Stimulated activated CD4-positive, alpha-beta T cell treated with anti-CD3 and anti-CD28 coated beads, Interleukin-15, amount 100 ng/mL, for 48 hours (primary cell): Measurements from ENCODE around the gene TMUB1.

ENCODE experiments used
- DNase-seq, 2 donors: peaks; one replicate each; pipeline ENCODE4 v3.0.0-alpha.2; 2020; ENCODE audit warnings: low read depth in 2 of 2

The TMUB1 gene

DNA sequence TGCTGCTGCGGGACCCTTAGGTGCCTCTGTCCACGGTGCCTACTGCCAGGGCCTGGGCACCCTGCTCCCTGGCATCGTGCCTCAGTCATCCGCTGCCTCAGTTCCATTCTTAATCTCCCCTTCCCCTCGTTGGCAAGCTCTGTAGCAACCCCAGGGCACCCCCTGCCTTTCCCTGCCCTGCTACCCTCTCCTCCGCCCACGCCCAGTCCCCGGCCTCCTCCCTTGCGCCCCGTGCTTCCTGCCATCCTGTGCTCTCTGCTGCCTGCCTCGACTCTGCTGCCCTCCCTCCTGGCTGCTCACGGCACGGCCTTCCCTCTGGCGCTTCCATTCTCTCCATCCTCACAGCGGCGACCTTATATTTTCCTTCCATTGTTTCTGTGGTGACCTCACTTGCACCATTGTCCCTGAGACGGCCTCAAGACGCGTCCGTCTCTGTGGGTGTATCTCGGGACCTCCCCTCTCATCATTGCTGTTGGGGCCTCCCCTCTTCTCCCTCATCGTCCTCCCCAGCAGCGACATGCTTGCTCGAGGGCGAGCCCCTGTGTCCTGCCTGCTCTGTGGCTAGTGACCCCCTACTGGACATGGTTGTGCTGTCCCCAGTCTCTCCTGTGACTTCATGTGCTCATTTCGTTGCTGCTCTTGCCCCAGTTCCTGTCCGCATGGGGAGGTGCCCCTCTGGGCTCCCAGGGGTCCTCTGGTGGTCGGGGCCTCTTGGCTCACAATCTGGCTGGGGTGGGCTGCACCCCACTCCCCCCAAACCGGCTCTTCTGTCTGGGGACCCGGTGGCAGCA lies 38.3 kb upstream of the TMUB1 start:
- DNase-seq = no peak

DNA sequence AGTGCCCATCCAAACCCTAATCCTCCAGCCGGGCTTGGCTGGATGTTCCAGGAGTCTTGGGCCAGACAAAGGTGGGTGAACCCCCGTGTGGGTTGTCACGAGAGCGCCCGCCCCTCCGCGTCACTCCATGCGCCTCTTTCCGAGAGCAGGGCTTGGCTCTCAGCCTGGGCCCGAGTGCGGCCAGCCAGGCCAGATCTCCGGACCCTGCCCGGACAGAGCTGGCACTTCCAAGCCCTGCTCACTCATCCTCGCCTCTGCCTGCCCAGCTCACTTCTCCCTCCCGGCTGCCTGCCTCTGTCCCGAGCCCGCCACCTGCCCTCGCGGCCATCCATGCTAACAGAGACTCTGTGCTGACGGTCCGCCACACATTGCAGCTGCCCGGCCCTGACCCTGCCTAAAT lies 37.6 kb upstream of the TMUB1 start:
- no peak for DNase-seq

DNA sequence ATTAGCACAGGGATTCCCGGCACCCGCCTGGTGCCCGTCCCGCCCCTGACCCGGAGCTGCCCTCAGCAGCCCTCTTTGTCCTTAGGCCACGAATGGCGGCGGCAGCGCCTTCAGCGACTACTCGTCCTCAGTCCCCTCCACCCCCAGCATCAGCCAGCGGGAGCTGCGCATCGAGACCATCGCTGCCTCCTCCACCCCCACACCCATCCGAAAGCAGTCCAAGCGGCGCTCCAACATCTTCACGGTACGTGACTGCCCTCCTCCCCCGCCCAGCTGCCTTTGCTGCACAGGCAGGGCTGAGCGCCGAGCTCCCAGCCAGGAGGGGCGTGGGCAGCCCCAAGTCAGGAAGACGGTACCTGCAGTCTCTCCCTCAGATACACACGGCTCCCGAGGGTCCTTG lies 36.6 kb upstream of the TMUB1 start:
- DNase-seq = no peak

DNA sequence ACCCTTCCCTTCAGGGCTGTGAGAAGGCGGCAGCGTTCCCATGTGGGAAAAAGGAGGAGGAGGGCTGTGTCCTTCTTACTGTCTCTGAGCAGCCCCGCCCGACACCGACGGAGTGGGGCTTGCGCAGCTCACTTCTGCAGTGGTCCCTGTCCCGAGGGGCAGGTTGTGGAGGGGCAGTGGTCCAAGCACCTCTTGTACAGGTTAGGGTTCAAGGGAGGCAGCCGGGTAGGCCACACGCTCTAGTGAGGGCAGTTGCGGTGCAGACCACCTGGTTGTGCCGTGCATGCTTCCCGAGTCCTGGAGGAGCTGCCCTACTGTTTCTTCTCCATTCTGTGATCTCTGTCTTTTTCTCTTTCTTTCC lies 35.7 kb upstream of the TMUB1 start:
- no peak for DNase-seq

DNA sequence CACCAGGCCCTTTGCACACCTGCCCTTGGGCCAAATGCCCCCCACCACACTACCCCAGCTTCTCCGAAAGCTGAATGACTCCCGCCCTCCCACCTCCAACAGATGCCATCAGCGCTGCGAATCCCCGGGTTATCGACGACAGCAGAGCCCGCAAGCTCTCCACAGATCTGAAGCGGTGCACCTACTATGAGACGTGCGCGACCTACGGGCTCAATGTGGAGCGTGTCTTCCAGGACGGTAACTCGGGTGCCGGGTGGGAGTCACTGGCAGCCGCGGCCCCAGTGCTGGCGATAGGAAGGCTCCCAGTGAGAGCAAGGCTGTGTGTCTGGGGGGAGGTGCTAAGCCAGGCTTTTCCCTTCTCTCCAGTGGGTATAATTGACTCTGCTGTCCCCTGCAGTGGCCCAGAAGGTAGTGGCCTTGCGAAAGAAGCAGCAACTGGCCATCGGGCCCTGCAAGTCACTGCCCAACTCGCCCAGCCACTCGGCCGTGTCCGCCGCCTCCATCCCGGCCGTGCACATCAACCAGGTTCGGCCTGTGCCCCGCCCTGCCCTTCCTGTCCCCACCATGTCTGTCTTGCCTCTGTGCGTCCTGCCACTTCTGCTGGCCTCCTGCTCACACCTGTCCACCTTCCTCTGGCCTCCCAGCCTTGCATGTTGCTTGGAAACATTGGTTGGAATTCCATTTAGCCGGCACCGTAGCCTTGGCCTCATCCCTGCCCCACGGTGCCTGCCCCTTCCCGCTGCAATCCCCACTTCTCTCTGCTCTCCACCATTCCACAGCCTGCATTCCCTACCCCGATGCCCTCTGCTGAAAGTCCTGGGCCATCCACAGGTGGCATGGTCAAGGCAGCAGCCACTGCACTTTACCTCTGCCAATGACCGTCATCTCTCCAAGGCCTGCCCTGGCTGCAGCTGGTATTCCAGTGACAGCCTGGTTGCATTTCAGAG lies 35.1 kb upstream of the TMUB1 start:
- DNase-seq = no peak

DNA sequence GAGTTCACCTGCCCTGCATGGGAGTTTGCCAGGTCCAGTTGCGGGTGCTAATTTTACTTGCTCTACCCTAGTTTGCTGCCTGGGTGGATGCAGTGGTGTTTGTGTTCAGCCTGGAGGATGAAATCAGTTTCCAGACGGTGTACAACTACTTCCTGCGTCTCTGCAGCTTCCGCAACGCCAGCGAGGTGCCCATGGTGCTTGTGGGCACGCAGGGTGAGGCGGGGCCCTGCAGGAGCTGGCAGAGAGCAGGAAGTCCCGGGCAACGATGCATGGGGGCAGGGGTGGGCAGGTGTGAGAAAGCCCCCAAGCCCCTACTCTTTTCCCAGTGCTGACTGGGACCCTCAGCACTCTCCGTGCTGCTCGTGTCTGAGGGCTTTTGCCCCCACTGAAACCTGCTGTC lies 34.3 kb upstream of the TMUB1 start:
- DNase-seq = no peak

DNA sequence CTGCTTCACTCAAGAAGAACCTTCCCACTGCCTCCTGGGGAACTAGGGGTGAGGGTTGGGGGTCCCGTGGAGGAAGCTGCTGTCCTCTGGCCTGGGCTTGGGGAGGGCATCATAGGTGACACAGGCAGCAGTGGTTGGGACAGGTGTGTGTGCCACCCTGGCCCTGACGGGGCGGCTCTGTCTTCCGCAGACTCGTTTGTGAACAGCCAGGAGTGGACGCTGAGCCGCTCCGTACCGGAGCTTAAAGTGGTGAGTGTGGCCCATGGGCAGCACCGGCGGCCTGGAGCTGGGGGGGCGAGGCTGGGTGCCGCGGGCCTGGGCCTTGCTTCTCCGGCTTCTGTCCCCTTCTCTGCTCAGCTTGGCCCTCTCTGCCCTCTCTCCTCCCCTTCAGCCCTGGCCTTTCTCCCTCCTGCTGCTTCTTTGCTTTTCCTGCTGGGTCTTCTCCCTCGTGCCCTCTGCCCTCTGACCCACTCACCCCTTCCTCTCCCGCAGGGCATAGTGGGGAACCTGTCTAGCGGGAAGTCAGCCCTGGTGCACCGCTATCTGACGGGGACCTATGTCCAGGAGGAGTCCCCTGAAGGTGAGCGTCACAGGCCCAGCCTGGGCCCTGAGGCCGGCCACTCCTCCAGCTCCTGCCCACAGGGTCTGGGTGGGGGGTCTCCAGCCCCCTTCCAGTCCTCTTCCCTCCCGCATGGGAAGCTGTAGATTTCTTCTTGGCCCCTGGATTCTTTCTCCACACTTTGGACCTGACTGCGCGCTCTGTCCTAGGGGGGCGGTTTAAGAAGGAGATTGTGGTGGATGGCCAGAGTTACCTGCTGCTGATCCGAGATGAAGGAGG lies 33.5 kb upstream of the TMUB1 start:
- DNase-seq = no peak

DNA sequence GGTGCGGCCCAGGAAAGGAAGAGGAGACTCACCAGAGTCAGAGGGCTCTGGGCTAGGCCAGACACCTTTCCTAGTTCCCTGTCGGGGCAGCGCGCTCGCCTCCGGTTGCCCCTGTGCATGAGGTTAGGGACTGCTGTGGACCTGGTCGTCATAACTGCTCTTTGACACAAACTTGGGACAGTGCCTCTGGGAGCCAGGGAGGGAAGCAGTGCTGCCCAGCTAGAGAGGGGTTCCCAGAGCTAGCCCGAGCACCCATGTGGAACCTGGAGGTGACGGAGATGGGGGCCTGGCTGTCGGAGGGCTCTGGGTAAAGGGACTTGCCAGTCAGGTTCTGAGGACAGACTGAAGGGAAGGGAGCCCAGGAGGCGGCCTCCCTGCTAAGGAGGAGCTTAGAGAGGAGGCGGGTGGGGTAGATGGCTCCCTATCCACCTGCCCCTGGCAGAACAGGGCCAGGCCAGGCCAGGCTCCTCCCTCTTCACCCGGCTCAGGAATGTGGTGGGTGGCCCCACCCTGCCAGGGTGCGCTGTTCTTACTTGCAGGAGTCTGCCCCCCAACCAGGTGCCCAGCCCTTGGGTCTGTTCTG lies 32.6 kb upstream of the TMUB1 start:
- DNase-seq = no peak

DNA sequence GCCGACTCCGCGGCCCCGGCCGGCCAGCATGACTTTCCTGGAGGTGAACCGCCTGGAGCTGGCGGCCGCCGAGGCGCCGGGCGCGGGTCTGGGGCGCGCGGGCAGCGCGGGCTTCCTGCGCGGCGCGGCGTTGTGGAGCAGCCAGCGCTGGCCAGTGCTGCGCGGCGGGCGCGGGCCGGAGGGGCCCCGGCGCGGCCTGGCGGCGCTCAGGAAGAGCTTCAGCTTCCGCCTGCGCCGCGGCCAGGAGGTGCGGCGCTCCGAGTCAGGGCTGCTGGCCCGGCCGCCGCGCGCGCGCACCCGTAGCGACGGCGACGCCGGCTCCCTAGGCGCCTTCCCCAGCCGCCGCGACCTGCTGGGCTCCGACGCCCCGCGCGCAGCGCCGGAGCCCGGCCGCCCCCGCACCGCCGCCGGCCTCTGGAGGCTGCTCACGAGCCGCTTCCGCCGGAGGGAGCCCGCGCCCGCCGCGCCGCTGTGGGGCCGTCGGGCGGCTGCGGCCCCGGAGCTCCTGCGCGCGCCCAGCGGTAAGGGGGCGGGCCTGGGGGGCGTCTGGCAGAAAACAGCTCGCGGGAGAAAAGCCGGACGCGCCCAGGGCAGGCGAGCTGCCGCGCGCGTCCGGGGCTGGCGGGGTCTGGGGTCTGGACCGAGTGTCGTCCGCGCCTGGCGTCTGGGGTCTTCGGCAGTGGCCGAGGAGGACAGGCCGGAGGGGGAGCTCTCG lies 32.0 kb upstream of the TMUB1 start:
- DNase-seq = peak in 1 of 2 donors; percentile 25

DNA sequence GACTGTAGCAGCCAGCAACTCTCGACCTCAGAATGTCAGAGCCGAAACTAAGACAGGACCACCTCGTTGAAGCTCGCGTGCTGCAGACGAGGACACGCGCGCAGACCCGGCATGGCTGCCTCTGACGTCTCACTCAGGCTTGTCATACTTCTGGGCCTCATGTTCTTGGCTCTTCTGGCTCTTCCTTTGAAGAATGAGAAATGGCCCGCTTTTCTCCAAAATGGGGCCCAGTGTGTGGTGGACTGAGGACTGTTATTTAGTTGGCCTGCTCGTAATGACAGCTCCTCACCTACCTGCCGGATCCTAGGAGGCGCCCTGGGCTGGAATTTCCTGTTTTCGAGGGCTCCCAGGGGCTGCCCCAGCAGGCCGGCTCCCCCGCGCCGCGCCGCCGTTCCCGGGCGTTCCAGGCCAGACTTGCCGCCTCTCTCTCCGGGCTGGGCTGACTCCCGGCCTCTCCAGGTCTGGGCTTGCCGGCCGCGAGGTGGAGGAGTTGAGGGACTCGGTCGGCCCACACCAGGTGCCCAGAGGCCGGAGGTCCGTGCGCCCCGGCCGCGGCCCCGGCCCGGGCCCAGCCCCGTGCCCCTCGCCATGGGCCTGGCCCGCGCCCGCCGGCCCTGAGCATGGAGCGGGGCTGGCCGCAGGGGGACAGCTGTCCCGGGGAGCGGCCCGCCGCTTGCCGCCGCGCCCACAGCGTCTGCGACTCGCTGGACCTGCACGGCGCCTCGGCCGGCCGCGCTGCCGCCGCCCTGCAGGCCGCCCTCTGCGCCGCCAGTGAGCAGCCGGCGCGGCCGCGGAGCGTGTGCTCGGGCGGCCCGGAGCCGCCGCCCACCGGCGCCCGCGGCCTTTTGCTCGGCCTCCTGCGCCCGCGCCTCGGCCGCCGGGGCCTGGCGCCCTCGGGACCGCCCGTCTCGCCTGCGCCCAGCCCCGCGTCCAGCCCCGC lies 31.1 kb upstream of the TMUB1 start:
- DNase-seq = no peak

DNA sequence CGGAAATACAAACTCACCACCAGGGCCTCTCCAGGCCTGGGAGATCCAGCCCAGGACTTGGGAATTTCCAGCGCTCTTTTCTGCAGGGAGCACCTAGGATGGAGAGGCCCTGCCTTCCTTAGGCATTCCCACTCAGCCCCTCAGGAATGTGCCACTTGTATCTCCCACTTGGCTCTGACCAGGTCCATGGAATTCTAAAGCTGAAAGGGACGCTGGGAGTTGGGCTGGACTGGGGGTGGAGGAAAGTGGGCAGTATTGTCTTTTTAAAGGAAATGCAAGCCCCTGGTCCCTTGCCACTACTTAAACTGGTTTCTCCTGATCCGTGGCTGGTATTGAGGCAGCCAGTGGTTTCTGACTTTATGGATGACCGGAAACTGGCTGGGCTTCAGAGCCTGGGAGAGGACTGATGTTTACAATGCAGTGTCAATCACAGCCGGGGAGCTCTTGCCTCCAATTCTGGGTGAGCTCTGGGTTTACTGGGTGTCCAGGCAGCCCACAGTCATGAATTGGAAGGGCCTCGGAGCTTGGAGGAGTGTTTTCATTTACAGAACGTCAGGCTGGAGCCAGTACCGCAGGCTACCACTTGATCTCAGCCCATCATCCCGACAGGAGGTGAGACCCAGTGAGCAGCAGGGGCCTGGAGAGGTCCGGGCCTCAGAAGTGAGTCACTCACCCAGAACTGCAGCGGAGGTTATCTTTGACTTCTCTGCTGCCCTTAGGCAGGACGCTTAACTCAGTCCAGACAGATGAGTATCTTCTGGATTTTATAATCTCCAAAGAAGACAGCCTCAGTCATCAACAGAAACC lies 30.3 kb upstream of the TMUB1 start:
- DNase-seq = no peak

DNA sequence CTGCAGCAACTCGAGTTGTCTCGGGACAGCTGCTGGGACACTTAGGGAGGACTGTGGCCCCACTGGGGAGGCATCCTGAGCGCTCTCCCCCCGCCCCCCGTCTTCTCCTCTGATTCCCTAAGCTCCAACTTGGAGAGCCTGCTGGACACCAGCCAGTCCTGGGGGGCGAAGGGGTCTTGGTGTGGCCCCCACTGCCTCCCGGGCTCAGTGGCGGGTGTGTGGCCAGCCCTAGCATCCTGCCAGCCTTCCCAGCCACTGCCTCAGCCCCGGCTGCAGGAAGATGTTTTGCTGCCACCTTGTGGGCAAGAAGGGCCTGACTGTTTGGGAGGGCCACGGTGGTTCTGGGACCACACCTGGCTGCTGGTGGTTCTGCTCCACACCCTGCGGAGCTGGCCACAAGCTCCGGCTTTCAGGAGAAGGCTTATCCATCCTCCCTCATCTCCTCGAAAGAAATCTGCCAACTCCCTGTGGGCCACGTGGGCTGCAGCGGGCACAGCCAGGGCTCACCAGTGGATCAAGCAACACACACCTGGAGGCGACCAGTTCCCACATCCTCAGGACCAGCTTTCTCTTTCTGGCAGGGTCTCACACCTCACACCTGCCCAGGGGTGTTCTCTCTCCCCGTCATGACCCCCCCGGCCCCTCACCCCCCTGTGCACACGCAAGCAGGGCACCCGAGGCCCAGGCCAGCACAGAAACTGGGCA lies 27.8 kb upstream of the TMUB1 start:
- DNase-seq = peak; percentile 43 to 67

DNA sequence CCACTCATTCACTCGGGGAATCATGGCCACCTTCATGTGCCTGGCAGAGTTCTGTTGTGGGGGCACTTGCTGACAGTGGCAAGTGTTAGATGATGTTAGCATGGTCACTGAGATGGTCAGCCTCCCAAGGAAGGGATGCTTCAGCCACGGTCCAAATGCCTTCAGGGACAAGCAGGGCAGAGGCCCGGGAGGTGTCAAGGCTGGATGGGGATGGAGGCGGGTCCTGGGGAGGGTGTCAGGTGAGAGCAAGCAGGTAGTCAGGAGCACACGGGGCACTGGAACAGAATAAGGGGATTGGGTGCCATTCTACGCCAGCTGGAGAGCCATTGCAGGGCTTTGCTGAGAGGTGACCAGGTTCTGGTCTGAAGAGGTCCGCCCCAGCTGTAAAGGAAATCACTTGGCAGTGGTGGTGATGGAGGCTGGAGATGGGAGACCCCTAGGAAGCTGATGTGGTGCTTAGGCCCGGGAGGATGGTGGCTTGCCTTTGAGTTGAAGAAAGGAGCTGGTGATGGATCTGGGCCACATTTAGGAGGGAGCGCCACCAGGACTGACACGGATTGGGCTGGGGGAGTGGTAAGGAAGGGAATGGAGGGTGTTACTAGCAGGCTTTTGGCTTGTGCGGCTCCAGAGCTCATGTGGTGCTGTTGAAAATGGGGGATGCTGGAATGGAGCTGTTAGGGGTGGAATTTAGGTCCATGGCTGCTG lies 27.1 kb upstream of the TMUB1 start:
- DNase-seq = no peak

DNA sequence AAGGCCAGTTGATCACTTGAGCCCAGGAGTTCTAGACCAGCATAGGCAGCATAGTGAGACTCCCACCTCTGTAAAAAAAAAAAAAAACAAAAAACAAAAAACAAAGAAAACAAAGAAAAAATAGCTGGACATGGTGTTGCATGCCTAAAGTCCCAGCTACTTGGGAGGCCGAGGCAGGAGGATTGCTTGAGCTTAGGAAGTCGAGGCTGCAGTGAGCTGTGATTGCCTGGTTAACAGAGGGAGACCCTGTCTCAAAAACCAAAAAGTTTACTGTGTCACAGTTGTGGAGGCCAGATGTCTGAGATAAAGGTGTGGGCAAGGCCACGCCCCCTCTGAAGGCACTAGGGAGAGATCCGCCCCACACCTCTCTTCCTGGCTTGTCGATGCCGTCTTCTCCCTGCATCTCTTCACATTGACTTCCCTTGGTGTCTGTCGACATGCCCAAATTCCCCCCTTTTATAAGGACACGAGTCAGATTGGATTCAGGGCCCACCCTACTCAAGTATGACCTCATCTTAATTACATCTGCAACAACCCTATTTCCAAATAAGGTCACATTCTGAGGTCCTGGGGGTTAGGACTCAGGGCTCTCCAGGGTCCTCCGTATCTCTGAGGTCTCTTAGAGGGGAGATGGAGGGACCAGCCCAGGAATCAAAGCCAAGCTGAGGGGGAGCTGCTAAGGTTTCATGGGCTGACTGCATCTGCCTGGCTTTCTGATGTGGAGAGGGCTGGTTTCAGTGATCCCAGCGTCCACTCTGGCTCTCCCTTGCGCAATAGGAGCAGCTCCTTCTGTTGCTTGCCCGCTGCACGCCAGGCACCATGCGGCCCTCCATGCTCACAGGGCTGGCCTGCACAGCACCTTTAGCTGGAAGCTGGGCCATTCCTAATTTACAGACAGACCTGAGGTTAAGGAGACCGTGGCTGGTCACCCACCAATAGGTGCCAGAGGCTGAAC lies 26.1 kb upstream of the TMUB1 start:
- no peak for DNase-seq

DNA sequence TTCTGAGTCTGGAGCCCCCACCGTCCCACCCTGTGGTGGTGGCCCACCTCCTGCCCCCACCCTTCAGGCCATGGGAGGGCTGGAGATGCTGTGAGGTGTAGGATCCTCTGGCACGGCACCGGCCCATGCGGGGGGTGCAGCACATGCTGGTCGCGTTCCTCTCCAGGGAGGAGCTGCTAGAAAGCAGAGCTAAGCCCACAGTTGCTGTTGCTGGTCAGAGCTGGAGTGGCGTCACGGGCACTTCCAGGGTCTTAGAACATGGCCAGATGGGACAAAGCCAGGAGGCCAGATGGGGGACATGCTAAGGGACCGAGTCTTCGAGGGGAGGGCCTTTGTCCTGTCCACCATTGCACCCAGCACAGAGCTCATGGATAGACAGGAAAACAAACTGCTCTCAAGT lies 24.6 kb upstream of the TMUB1 start:
- DNase-seq = no peak

DNA sequence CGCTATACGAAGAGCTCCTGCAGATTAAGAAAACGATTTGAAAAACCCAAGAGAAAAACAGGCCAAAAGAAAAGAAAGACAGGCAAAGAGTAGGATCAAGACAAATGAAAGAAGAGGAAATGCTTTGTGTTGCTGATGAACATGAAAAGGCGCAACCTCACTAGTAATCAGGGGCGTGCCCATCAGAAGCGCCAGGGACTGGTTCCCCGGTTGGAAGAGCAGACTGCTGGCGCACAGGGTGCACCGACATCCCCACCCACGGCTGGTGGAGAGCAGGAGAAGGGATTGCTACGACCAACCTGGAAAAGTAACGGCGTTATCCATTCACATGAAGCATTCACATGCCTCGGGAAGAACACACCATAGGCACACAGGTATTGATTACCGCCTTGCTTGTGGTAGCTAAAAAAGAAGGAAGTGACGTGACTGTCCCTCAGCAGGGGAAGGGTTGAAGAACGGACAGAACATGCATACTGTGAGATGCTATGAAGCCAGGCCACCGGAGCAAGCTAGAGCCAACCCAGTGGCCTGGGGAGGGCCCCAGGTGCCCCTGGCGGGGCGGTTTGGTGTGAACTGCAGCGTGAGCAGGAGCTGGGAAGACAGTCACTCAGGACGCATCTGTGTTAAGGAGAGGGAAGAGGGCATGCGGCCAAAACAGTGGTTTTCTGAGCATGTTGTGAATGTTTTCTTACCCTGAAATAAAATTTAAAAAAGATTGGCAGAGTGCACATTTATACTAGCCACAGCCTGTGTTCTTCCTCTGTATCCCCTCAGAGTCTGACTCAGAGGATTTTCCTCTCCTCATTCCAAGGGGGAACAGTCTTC lies 21.3 kb upstream of the TMUB1 start:
- no peak for DNase-seq
